HUDEP-2 (cell line): Measurements from ENCODE around the gene NFKBIZ.
"Not testable (repeated sequence)": the region's sequence is repeated elsewhere in the genome, so short reads cannot be mapped to it uniquely, and the experiment has no call there.

Experiments used
- DNase-seq, 76 experiments: peaks; one replicate each; lab custom pipeline; 2025; ENCODE audit not compliant: unreplicated experiment in 76 of 76; lab: John Stamatoyannopoulos, UW

NFKBIZ gene

GRCh38 chr3:101867996-101868395 lies 18.7 kb downstream of the NFKBIZ start:
- DNase-seq, result no peak

GRCh38 chr3:101868534-101869464 lies 19.5 kb downstream of the NFKBIZ start:
- DNase-seq, result peak in 56 of 76 experiments; percentile 1 to 70 (median 26)

GRCh38 chr3:101870138-101870537 lies 20.8 kb downstream of the NFKBIZ start:
- no peak for DNase-seq

GRCh38 chr3:101873619-101874018 lies 24.3 kb downstream of the NFKBIZ start:
- DNase-seq, result no peak

DNA sequence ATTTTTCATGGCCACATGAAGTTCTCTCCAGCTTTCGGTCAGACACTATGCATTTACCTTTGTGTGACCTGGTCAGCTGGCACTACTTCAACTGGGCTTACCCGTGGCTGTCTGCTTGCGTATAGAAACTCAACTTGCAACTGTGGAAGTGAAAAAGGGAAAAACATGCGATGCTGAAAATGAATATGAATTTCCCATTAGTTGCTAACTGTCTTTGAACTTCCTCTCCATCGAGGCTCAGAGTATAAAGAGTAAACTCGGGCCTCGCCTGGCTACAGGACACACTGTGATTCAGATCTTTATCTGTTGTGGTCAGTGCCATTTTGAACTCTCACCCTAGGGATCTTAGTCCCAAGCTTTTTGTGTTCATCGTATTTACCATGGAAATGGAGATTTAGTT lies 26.8 kb downstream of the NFKBIZ start:
- DNase-seq, result no peak

- no peak for DNase-seq
These were observed 29.3 kb downstream of the NFKBIZ start for GRCh38 chr3:101878589-101878988.

DNA sequence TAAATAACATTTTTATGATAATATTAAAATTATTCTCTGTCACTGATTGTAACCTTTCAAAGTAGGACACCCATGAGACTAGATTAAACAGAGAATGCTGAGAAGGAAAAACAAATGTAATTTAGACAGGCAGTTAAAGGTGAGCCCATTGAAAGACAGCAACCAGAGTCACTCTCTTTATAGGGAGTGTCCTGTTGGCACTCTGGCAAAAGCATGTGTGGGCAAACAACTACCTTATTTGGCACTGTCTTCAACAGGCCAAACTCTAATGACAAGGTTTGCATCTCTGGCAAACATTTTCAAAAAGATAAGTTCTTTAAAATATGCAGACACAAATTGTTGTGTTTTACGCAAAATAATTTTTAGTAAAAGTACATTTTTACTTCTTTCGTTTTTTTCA lies 29.8 kb downstream of the NFKBIZ start:
- no peak for DNase-seq

DNA sequence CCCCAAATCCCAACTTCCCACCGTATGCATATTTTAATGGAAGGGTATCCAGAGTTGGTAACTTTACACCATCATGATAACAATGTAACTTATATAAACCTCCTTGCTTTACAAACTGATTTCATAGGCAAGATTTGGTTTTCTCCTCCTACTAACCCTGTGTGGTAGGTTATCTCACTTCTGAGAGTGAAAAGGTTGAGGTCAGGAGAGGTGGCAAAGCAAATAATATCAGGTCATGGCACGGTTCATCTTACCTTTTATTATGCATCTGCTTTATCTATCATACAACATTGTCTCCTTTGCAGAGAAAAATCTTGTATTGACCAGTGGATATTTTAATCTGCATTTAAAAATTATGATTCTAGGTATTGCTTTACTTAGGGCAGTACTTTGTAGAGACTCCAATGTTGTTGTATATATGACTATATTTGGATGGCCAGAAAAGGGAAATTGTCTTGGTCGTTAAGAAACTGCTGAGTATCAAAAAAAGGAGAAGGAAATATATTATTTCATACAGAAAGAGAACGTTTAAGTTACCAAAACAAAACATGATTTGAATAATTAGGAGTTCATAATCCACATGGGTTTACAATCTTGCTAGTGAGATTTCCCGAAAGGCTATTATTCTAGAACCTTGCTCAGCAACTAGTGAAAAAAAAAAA lies 30.4 kb downstream of the NFKBIZ start:
- no peak for DNase-seq

GRCh38 chr3:101884776-101885175 lies 35.5 kb downstream of the NFKBIZ start:
- DNase-seq, result no peak

- DNase-seq, result not testable (repeated sequence)
These were observed 36.3 kb downstream of the NFKBIZ start for GRCh38 chr3:101885584-101885983.

GRCh38 chr3:101886626-101887025 lies 37.3 kb downstream of the NFKBIZ start:
- DNase-seq, result no peak

- DNase-seq, result no peak
These were observed 39.3 kb downstream of the NFKBIZ start for GRCh38 chr3:101888653-101889052.

DNA sequence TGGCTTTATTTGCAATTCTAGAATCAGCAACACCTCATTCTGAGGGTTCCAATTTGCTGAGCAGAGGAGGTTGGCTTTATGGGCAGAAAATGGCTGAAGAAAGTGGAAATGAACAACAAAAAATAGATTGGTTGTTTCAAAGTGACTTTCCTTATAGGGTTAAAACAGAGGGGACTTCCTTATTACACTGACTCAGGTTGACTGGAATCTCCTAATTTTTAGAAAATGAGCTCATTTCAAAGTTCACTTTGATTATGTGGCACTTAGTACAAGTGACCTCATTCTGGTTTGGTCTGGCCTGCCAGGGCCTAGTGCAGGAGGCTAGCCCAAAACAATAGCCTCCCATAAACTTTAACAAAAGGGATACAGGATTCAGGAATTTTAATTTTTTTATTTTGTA lies 41.4 kb downstream of the NFKBIZ start:
- DNase-seq, result no peak

DNA sequence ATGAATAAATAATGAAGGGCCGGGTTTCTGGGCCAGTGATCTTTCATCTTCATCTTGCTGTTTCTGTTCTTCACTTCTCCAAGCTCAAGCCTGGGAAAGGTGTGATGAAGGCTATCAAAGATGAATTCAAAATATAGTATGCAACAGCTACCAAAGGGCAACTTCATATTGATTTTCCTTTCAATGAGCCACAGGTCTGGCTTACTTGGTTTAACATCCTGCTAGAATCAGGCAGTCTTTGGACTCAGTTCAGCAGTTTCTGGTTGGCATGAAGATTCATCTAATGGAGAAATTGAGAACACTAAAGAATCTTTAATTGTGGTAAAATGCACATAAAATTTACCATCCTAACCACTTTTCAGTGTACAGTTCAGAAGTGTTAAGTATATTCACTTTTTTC lies 43.3 kb downstream of the NFKBIZ start:
- DNase-seq, result no peak

GRCh38 chr3:101896083-101896757 lies 46.9 kb downstream of the NFKBIZ start:
- DNase-seq, result no peak

- no peak for DNase-seq
These were observed 47.7 kb downstream of the NFKBIZ start for GRCh38 chr3:101897013-101897412.

GRCh38 chr3:101898039-101898438 lies 48.7 kb downstream of the NFKBIZ start:
- no peak for DNase-seq

DNA sequence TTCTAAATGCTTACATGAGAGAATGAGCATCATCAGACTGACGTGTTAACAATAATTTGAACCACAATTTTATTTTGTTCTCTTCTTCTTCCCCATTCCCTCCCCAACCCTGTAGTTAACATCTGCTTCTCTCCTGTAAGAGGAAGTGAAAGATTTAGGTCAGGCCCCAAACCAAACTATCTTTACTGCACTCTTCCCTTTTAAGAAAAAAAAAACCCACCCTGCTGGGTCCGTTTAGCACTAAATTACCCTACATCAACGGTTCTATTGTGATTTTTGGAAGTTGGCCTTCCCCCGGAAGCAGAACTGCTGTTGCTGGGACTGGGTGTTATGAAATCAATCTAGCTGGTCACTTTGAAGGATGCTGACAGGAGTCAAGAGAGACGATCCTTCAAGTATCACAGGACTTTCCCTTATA lies 49.4 kb downstream of the NFKBIZ start:
- no peak for DNase-seq

GRCh38 chr3:101900316-101900715 lies 51.0 kb downstream of the NFKBIZ start:
- no peak for DNase-seq

GRCh38 chr3:101900736-101901135 lies 51.4 kb downstream of the NFKBIZ start:
- no peak for DNase-seq

DNA sequence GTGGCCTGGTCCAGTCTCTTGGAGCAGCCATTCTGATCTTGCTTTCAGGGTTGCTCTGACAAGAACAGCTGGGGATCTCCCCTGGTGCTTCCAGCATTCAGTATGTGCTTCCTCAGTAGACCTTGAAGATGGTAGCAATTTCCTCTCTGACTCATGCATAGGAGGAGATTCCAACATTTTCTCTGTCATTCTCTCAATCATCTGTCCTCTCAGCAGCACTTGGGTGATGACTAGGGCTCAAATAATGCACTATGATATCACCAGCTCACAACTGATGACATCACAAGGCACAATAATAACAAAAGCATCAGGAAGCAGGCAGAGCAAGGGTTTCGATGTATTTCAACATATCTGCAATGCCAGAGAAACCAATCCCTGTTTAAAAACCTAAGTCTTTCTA lies 52.7 kb downstream of the NFKBIZ start:
- DNase-seq, result no peak
